ENCODE results near the gene PLN.

PLN gene

GRCh38 chr6:118578617-118579016 is 30.5 kb downstream of the PLN start:
- no peak for DNase-seq (ENCODE audit: low read depth in 2 of 2, low spot score in 1 of 2)

GRCh38 chr6:118579786-118580185 is 31.7 kb downstream of the PLN start:
- DNase-seq (ENCODE audit: low read depth in 2 of 2, low spot score in 1 of 2), result no peak

- no peak for DNase-seq (ENCODE audit: low read depth in 2 of 2, low spot score in 1 of 2)
Measured at GRCh38 chr6:118580585-118581419, 32.7 kb downstream of the PLN start.

DNA sequence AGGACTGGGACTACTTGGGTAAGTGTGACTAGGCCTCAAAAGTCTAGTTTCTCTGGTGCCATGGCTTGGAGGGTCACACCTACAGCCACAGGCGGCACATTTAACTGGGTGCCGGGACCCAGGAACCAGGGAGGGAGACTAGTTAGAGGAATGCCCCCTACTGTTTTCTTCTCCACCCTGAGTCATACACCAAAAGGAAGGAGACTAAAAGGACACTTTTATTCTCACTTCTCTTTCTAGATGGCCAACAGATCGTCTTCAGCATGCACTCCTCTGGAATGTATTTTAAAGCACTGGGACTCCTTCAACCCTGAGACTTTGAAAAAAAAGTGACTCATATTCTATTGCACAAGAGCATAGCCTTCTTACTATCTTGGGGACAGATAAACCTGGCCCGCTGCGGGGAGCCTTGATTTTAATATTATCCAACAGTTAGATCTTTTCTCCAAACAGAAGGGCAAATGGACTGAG is 33.4 kb downstream of the PLN start:
- no peak for DNase-seq (ENCODE audit: low read depth in 2 of 2, low spot score in 1 of 2)

GRCh38 chr6:118584911-118585310 is 36.8 kb downstream of the PLN start:
- no peak for DNase-seq (ENCODE audit: low read depth in 2 of 2, low spot score in 1 of 2)

DNA sequence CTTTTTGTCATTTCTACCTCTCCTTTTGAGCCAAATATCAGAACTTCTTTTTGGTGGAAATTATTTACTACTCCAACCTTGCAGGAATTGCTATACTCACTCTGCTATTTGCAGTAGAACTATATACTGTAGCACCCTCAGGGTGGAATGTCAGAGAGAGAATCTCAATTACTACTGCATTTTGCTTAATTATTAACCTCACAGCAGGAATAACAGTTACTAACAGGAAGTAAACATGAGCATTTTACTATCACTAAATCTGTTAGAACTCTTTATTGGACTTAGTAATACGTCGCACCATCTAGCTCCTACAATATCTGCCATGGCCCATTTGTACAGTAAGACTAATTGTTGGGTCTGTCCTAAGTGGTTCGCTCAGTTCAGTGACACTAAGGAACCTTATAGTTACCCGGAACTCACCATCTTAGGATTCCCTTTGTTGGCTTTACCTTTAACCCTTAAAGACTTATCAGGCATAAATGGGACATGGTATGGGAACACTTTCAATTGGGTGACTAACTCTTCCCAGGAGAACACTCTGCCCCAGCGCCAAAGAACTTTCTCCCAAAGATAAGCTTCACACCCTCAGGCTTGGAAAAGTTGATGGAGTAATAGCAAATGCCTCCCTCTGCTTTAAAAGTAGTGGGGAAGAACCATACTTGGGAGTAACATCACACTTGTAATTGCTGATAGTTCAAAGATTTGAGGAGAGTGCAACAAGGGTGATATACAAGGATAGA is 38.8 kb downstream of the PLN start:
- no peak for DNase-seq (ENCODE audit: low read depth in 2 of 2, low spot score in 1 of 2)

- DNase-seq (ENCODE audit: low read depth in 2 of 2, low spot score in 1 of 2), result no peak
Measured at GRCh38 chr6:118588626-118589025, 40.5 kb downstream of the PLN start.

DNA sequence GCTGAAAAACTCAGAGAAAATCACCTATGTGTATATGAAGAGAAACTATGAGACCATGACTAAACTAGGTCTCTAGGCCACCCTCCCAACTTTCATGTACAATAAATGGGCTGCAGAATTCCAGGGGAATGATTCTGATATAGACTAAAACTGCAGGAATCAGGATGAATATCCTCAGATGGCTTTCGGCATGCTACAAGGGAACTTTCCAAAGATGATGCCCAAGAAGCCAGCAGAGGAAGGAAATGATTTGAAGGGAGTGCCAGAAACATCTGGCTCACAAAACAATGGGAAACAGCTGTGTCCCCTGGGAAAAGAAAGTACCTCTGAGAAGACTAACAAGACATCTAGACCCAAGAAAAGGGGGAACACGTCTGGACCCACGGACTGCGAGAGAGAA is 41.1 kb downstream of the PLN start:
- no peak for DNase-seq (ENCODE audit: low read depth in 2 of 2, low spot score in 1 of 2)

- DNase-seq (ENCODE audit: low read depth in 2 of 2, low spot score in 1 of 2), result no peak
Measured at GRCh38 chr6:118589649-118590365, 41.7 kb downstream of the PLN start.

DNA sequence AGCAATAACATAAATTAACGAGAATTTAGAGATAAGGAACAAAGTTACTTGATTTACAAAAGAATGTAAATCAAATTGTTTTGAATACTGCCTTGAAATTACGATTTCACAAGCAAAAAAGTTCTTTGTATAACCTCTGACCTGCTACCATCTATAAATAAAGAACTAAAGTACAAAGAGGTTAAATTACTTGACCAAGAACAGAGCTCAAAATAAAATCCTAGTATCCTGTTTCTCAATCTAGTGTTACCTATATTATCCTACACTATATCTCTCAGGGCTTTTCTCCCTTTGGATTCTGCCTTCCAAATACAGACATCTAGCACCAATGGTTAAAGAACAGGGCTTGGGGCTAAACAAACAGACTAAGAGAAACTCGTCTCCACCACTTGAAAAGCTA is 43.8 kb downstream of the PLN start:
- no peak for DNase-seq (ENCODE audit: low read depth in 2 of 2, low spot score in 1 of 2)

DNA sequence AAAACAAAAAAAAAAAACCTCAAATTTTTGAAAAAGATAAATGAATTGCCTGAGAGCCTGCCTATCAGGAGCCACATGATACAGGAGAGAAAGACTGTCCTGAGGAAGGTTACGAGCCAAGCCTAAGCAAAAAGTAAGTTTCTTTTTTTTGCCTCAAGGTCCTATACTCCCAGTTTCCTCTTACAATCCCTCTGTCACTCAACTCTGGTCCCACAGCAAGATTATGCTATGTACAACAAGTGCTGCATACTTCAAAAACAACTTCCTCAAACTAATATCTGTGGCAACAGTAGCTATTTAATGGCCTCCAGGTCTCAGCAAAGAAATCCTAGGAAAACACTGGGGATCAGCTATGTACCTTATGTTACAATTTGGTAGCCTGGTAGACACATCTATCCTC is 46.8 kb downstream of the PLN start:
- no peak for DNase-seq (ENCODE audit: low read depth in 2 of 2, low spot score in 1 of 2)

GRCh38 chr6:118596774-118597320 is 48.8 kb downstream of the PLN start:
- DNase-seq (ENCODE audit: low read depth in 2 of 2, low spot score in 1 of 2), result no peak

DNA sequence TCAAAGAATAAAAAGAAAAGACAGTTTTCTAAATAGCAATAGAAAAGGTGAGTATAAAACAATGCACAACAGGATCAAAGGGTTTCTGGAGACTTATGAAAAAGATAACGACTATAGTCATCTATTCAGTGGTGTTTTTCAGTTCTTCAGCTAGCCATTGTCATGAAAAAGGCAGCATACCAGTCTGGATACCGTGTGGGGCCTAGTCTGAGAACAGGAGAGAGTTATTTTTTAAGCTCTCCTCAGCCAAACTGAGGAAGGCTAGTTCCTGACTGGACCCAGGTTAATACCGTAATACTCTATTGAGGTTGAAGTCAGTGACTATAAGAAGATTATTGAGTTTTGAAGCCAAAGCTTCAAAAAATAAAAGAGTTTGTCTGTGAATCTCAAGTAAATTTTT is 49.5 kb downstream of the PLN start:
- DNase-seq (ENCODE audit: low read depth in 2 of 2, low spot score in 1 of 2), result no peak

DNA sequence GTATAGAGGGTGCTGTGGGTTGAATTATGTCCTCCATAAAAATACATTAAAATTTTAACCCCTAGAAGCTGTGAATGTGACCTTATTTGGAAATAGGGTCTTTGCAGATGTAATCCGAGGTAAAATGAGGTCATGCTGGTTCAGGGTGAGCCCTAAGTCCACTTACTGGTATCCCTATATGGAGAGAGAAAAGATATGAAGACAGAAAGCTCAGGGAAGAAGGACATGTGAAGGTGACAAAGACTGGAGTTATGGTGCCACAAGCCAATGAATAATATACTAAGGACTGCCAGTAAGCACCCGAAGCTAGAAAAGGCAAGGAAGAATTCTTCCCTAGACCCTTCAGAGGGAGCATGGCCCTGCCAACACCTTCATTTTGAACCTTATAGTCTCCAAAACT is 50.2 kb downstream of the PLN start:
- no peak for DNase-seq (ENCODE audit: low read depth in 2 of 2, low spot score in 1 of 2)

DNA sequence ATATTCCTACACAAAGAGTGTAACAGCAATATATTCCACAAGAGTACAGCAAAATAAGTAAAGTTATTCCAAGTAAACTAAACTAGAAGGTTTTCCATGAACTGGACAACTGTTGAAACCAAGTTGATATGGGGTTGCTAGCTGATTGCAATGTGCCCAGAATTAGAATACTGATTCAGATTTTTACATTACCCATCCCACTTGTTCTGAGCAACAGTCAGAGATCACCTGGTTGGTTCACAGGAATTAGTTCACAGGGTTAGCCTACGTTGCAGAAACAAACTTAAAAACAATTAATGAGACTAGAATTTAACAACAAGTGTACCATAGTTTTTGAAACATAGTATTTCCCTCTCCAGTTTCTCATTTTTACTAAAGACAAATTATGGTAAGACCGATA is 54.2 kb downstream of the PLN start:
- DNase-seq (ENCODE audit: low read depth in 2 of 2, low spot score in 1 of 2), result no peak

DNA sequence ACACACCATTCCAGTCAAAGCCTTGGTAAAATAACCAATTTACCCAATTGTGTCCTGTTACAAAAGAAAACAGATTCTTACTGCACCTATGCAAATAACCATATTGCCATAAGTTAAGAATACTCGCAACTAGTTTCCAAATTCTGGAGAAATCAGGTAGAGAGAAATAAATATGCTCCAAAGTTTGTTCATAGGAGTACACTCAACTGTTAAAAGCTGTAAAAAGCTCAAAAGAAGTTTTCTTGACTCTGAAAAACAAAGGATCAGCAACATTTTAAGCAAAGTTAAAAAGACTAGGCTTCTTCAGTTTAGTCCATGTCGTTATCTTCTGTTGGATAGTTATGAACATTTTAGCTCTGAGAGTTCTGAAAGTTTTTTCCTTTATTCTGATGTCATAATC is 55.3 kb downstream of the PLN start:
- no peak for DNase-seq (ENCODE audit: low read depth in 2 of 2, low spot score in 1 of 2)

DNA sequence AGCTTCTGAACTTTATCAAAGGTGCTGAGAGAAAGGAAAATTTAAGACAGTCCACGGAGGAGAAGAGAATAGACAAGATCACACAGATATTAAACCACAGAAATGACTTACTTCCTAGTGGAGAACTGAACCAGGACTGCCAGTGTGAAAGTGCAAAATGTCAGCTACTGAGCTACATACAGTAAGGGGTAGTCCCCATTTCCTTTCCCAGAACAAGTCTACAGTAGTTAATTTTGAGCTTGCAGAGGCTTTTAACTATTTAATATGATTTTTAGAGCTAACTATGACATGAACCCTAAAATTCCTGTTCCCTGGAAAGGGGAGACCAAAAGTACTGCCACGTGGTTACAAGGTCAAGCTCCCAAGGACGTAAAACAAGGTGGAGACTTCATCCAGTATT is 58.2 kb downstream of the PLN start:
- DNase-seq (ENCODE audit: low read depth in 2 of 2, low spot score in 1 of 2), result no peak

- no peak for DNase-seq (ENCODE audit: low read depth in 2 of 2, low spot score in 1 of 2)
Measured at GRCh38 chr6:118606858-118607257, 58.8 kb downstream of the PLN start.

Data from stimulated activated CD8-positive, alpha-beta memory T cell treated with anti-CD3 and anti-CD28 coated beads, Interleukin-4, amount 100 ng/mL, for 1 hour (primary cell).